ENCODE data around the gene PHACTR1.

The PHACTR1 gene

GRCh38 chr6:12968290-12968689 is 251.7 kb downstream of the PHACTR1 start:
- no peaks in the 10 kb centered on the region for H3K36me3 ChIP-seq (ENCODE audit: control insufficient read depth, insufficient read depth, low read length)
- H3K9me3 ChIP-seq (ENCODE audit: control insufficient read depth, low read length) = no peaks in the 10 kb centered on the region
- no peaks in the 10 kb centered on the region for H3K27me3 ChIP-seq (ENCODE audit: control insufficient read depth, insufficient read depth, low read length, poor library complexity, severe bottlenecking)
- H3K4me1 ChIP-seq (ENCODE audit: control insufficient read depth, insufficient read depth, low read length) = no peaks in the 10 kb centered on the region
- H3K27ac ChIP-seq (ENCODE audit: insufficient read depth, low read depth, low read length, poor library complexity, severe bottlenecking) = no peak overlapping the region
- no peak overlapping the region for H3K4me3 ChIP-seq (ENCODE audit: insufficient read depth, low read depth, low read length)
- 96 to 98% methylated on average over 4 of the region's 4 CpGs for WGBS, 2 experiments

GRCh38 chr6:12968839-12969558 is 252.4 kb downstream of the PHACTR1 start:
- 88 to 93% methylated on average over 5 of the region's 5 CpGs for WGBS, 2 experiments
- H3K36me3 ChIP-seq (ENCODE audit: control insufficient read depth, insufficient read depth, low read length) = no peaks in the 10 kb centered on the region
- no peaks in the 10 kb centered on the region for H3K4me1 ChIP-seq (ENCODE audit: control insufficient read depth, insufficient read depth, low read length)
- H3K4me3 ChIP-seq (ENCODE audit: insufficient read depth, low read depth, low read length) = no peak overlapping the region
- H3K9me3 ChIP-seq (ENCODE audit: control insufficient read depth, low read length) = no peaks in the 10 kb centered on the region
- H3K27me3 ChIP-seq (ENCODE audit: control insufficient read depth, insufficient read depth, low read length, poor library complexity, severe bottlenecking) = no peaks in the 10 kb centered on the region
- H3K27ac ChIP-seq (ENCODE audit: insufficient read depth, low read depth, low read length, poor library complexity, severe bottlenecking) = no peak overlapping the region

GRCh38 chr6:12969966-12970365 is 253.4 kb downstream of the PHACTR1 start:
- Histone ChIP-seq H3K27me3 (ENCODE audit: control insufficient read depth, insufficient read depth, low read length, poor library complexity, severe bottlenecking) (no peaks in the 10 kb centered on the region), H3K27ac (ENCODE audit: insufficient read depth, low read depth, low read length, poor library complexity, severe bottlenecking) (no peak overlapping the region), H3K9me3 (ENCODE audit: control insufficient read depth, low read length) (no peaks in the 10 kb centered on the region), H3K36me3 (ENCODE audit: control insufficient read depth, insufficient read depth, low read length) (no peaks in the 10 kb centered on the region), H3K4me3 (ENCODE audit: insufficient read depth, low read depth, low read length) (no peak overlapping the region), H3K4me1 (ENCODE audit: control insufficient read depth, insufficient read depth, low read length) (no peaks in the 10 kb centered on the region)
- 98 to 100% methylated on average over 2 of the region's 2 CpGs for WGBS, 2 experiments

- Histone ChIP-seq H3K36me3 (ENCODE audit: control insufficient read depth, insufficient read depth, low read length) (no peaks in the 10 kb centered on the region), H3K9me3 (ENCODE audit: control insufficient read depth, low read length) (no peaks in the 10 kb centered on the region), H3K27me3 (ENCODE audit: control insufficient read depth, insufficient read depth, low read length, poor library complexity, severe bottlenecking) (no peaks in the 10 kb centered on the region), H3K4me1 (ENCODE audit: control insufficient read depth, insufficient read depth, low read length) (no peaks in the 10 kb centered on the region), H3K4me3 (ENCODE audit: insufficient read depth, low read depth, low read length) (no peak overlapping the region), H3K27ac (ENCODE audit: insufficient read depth, low read depth, low read length, poor library complexity, severe bottlenecking) (no peak overlapping the region)
- 84 to 100% methylated on average over 3 to 4 of the region's 4 CpGs for WGBS, 2 experiments
Measured at GRCh38 chr6:12973386-12973785, 256.8 kb downstream of the PHACTR1 start.

- no peaks in the 10 kb centered on the region for H3K9me3 ChIP-seq (ENCODE audit: control insufficient read depth, low read length)
- no peak overlapping the region for H3K4me3 ChIP-seq (ENCODE audit: insufficient read depth, low read depth, low read length)
- no peak overlapping the region for H3K27ac ChIP-seq (ENCODE audit: insufficient read depth, low read depth, low read length, poor library complexity, severe bottlenecking)
- H3K36me3 ChIP-seq (ENCODE audit: control insufficient read depth, insufficient read depth, low read length) = no peaks in the 10 kb centered on the region
- 83 to 94% methylated on average over 1 to 2 of the region's 2 CpGs for WGBS, 2 experiments
- no peaks in the 10 kb centered on the region for H3K27me3 ChIP-seq (ENCODE audit: control insufficient read depth, insufficient read depth, low read length, poor library complexity, severe bottlenecking)
- no peaks in the 10 kb centered on the region for H3K4me1 ChIP-seq (ENCODE audit: control insufficient read depth, insufficient read depth, low read length)
Measured at GRCh38 chr6:12974551-12974950, 258.0 kb downstream of the PHACTR1 start.

- Histone ChIP-seq H3K9me3 (ENCODE audit: control insufficient read depth, low read length) (no peaks in the 10 kb centered on the region), H3K36me3 (ENCODE audit: control insufficient read depth, insufficient read depth, low read length) (no peaks in the 10 kb centered on the region), H3K27ac (ENCODE audit: insufficient read depth, low read depth, low read length, poor library complexity, severe bottlenecking) (no peak overlapping the region), H3K4me1 (ENCODE audit: control insufficient read depth, insufficient read depth, low read length) (no peaks in the 10 kb centered on the region), H3K27me3 (ENCODE audit: control insufficient read depth, insufficient read depth, low read length, poor library complexity, severe bottlenecking) (no peaks in the 10 kb centered on the region), H3K4me3 (ENCODE audit: insufficient read depth, low read depth, low read length) (no peak overlapping the region)
- WGBS, 2 experiments = 97% methylated on average over 5 of the region's 5 CpGs
Measured at GRCh38 chr6:12976366-12976765, 259.8 kb downstream of the PHACTR1 start.

- Histone ChIP-seq H3K36me3 (ENCODE audit: control insufficient read depth, insufficient read depth, low read length) (no peaks in the 10 kb centered on the region), H3K4me3 (ENCODE audit: insufficient read depth, low read depth, low read length) (no peak overlapping the region), H3K9me3 (ENCODE audit: control insufficient read depth, low read length) (no peaks in the 10 kb centered on the region), H3K27ac (ENCODE audit: insufficient read depth, low read depth, low read length, poor library complexity, severe bottlenecking) (no peak overlapping the region), H3K4me1 (ENCODE audit: control insufficient read depth, insufficient read depth, low read length) (no peaks in the 10 kb centered on the region), H3K27me3 (ENCODE audit: control insufficient read depth, insufficient read depth, low read length, poor library complexity, severe bottlenecking) (no peaks in the 10 kb centered on the region)
- WGBS, 2 experiments = 83 to 94% methylated on average over 3 of the region's 3 CpGs
Measured at GRCh38 chr6:12977206-12977605, 260.6 kb downstream of the PHACTR1 start.

GRCh38 chr6:12977806-12978205 is 261.2 kb downstream of the PHACTR1 start:
- no peak overlapping the region for H3K4me3 ChIP-seq (ENCODE audit: insufficient read depth, low read depth, low read length)
- WGBS, 2 experiments = 93 to 94% methylated on average over 3 to 4 of the region's 4 CpGs

GRCh38 chr6:12980741-12981140 is 264.2 kb downstream of the PHACTR1 start:
- Histone ChIP-seq H3K9me3 (ENCODE audit: control insufficient read depth, low read length) (no peaks in the 10 kb centered on the region), H3K4me1 (ENCODE audit: control insufficient read depth, insufficient read depth, low read length) (no peaks in the 10 kb centered on the region), H3K4me3 (ENCODE audit: insufficient read depth, low read depth, low read length) (no peak overlapping the region), H3K27ac (ENCODE audit: insufficient read depth, low read depth, low read length, poor library complexity, severe bottlenecking) (no peak overlapping the region), H3K36me3 (ENCODE audit: control insufficient read depth, insufficient read depth, low read length) (no peaks in the 10 kb centered on the region), H3K27me3 (ENCODE audit: control insufficient read depth, insufficient read depth, low read length, poor library complexity, severe bottlenecking) (no peaks in the 10 kb centered on the region)
- WGBS, 2 experiments = 93 to 98% methylated on average over 3 to 4 of the region's 4 CpGs

More at GRCh38 chr6:12977806-12978205, 261.2 kb downstream of the PHACTR1 start:
- H3K27ac ChIP-seq (ENCODE audit: insufficient read depth, low read depth, low read length, poor library complexity, severe bottlenecking) = no peak overlapping the region
- no peaks in the 10 kb centered on the region for H3K27me3 ChIP-seq (ENCODE audit: control insufficient read depth, insufficient read depth, low read length, poor library complexity, severe bottlenecking)
- no peaks in the 10 kb centered on the region for H3K4me1 ChIP-seq (ENCODE audit: control insufficient read depth, insufficient read depth, low read length)
- no peaks in the 10 kb centered on the region for H3K36me3 ChIP-seq (ENCODE audit: control insufficient read depth, insufficient read depth, low read length)
- no peaks in the 10 kb centered on the region for H3K9me3 ChIP-seq (ENCODE audit: control insufficient read depth, low read length)

GRCh38 chr6:12984776-12985175 is 268.2 kb downstream of the PHACTR1 start:
- H3K9me3 ChIP-seq (ENCODE audit: control insufficient read depth, low read length) = no peaks in the 10 kb centered on the region
- no peaks in the 10 kb centered on the region for H3K4me1 ChIP-seq (ENCODE audit: control insufficient read depth, insufficient read depth, low read length)
- H3K4me3 ChIP-seq (ENCODE audit: insufficient read depth, low read depth, low read length) = no peak overlapping the region
- H3K36me3 ChIP-seq (ENCODE audit: control insufficient read depth, insufficient read depth, low read length) = no peaks in the 10 kb centered on the region
- no peaks in the 10 kb centered on the region for H3K27me3 ChIP-seq (ENCODE audit: control insufficient read depth, insufficient read depth, low read length, poor library complexity, severe bottlenecking)
- 93 to 100% methylated on average over 2 of the region's 2 CpGs for WGBS, 2 experiments
- no peak overlapping the region for H3K27ac ChIP-seq (ENCODE audit: insufficient read depth, low read depth, low read length, poor library complexity, severe bottlenecking)

GRCh38 chr6:12987783-12988182 is 271.2 kb downstream of the PHACTR1 start:
- Histone ChIP-seq H3K4me1 (ENCODE audit: control insufficient read depth, insufficient read depth, low read length) (no peaks in the 10 kb centered on the region), H3K4me3 (ENCODE audit: insufficient read depth, low read depth, low read length) (no peak overlapping the region), H3K36me3 (ENCODE audit: control insufficient read depth, insufficient read depth, low read length) (no peaks in the 10 kb centered on the region), H3K27me3 (ENCODE audit: control insufficient read depth, insufficient read depth, low read length, poor library complexity, severe bottlenecking) (no peaks in the 10 kb centered on the region), H3K9me3 (ENCODE audit: control insufficient read depth, low read length) (no peaks in the 10 kb centered on the region), H3K27ac (ENCODE audit: insufficient read depth, low read depth, low read length, poor library complexity, severe bottlenecking) (no peak overlapping the region)
